GM12878 (cell line): ENCODE results near the gene KHDRBS2. TPM values are rescaled to one million over a fixed set of nuclear protein-coding genes. Genes with fewer than 3 reads are reported as not detected.

Source experiments
- ATAC-seq: fragments of 200-7000 bp; cut with Tn5 transposase; 3 replicates; pipeline ENCODE4 v1.9.1; 2020; ENCODE audit warnings: mild to moderate bottlenecking, moderate library complexity
- BruUV-seq: library from RNA; stranded (reverse); fragments of 400-500 nt; replicated peaks from 2 replicates; lab custom pipeline; 2021; lab: Mats Ljungman, UMichigan
- CTCF ChIA-PET: fragments of 300-600 bp; sonication (Branson Sonifier 250); formaldehyde crosslinking; extraction: SDS; loops from one replicate; lab custom pipeline; 2021; ENCODE audit warnings: inconsistent platforms; lab: Yijun Ruan, JAX
- POLR2A ChIA-PET: fragments of 350-600 bp; formaldehyde crosslinking; extraction: SDS; loops from one replicate; lab custom pipeline; 2021; ENCODE audit warnings: inconsistent platforms; lab: Charles Lee
- RAD21 ChIA-PET: fragments of 300-600 bp; sonication (Branson Sonifier 250); formaldehyde crosslinking; loops from one replicate; lab custom pipeline; 2023; ENCODE audit warnings: antibody characterized with exemption; ENCODE audit not compliant: unreplicated experiment; lab: Charles Lee
- SMC1A ChIA-PET: fragments of 300-600 bp; sonication (Branson Sonifier 250); formaldehyde crosslinking; loops from one replicate; lab custom pipeline; 2023; ENCODE audit not compliant: unreplicated experiment, uncharacterized antibody; lab: Charles Lee
- DNase-seq: peaks from one replicate; pipeline ENCODE4 v3.0.0-alpha.2; 2011; ENCODE audit warnings: low read depth, low spot score
- FAIRE-seq: peaks from 3 replicates; lab custom pipeline; 2011; peaks lifted over from hg19 to GRCh38; lab: Jason Lieb, UNC
- H2AFZ ChIP-seq: 2 replicates; pipeline ENCODE4 v1.6.0; 2011; ENCODE audit warnings: low read depth, low read length, control low read depth; ENCODE audit not compliant: control insufficient read depth
- H3K27ac ChIP-seq: 2 replicates; pipeline ENCODE4 v1.5.1; 2011; ENCODE audit warnings: control low read depth; ENCODE audit not compliant: control insufficient read depth, insufficient read depth
- H3K27me3 ChIP-seq, 2 experiments: replicated peaks in 1 of 2; 2 replicates each; pipeline versions ENCODE4 v1.6.0 to v1.6.1; 2011; ENCODE audit warnings: low read length in 1 of 2; ENCODE audit not compliant: control insufficient read depth in 2 of 2, insufficient read depth in 2 of 2
- H3K36me3 ChIP-seq, 2 experiments: 2 replicates each; pipeline ENCODE4 v1.5.1; 2011; ENCODE audit warnings: low read length in 1 of 2; ENCODE audit not compliant: control insufficient read depth in 2 of 2, insufficient read depth in 2 of 2
- H3K4me1 ChIP-seq: 2 replicates; pipeline ENCODE4 v1.6.1; 2011; ENCODE audit warnings: mild to moderate bottlenecking, low read length, moderate library complexity, mixed read lengths; ENCODE audit not compliant: control insufficient read depth, insufficient read depth
- H3K4me2 ChIP-seq: 2 replicates; pipeline ENCODE4 v1.6.0; 2011; ENCODE audit warnings: control low read depth; ENCODE audit not compliant: control insufficient read depth, insufficient read depth
- H3K4me3 ChIP-seq: fragments of 200-600 bp; sonication (generic); 2 replicates; pipeline ENCODE4 v1.5.1; 2016
- H3K79me2 ChIP-seq: 2 replicates; pipeline ENCODE4 v1.6.0; 2011; ENCODE audit warnings: low read length; ENCODE audit not compliant: control insufficient read depth, insufficient read depth
- H3K9ac ChIP-seq: 2 replicates; pipeline ENCODE4 v1.8.0; 2011; ENCODE audit warnings: low read length, control low read depth, mixed read lengths; ENCODE audit not compliant: control insufficient read depth, insufficient read depth
- H3K9me3 ChIP-seq: replicated peaks from 3 replicates; pipeline ENCODE4 v1.5.1; 2011; ENCODE audit warnings: mild to moderate bottlenecking, low read length; ENCODE audit not compliant: control insufficient read depth, insufficient read depth
- H4K20me1 ChIP-seq: 2 replicates; pipeline ENCODE4 v1.6.0; 2011; ENCODE audit not compliant: control insufficient read depth, insufficient read depth
- HCFC1 ChIP-seq: fragments of 150-350 bp; IDR thresholded peaks from 2 replicates; pipeline ENCODE4 v1.6.1; 2014; ENCODE audit warnings: low read length
- MEF2A ChIP-seq: IDR thresholded peaks from 2 replicates; pipeline ENCODE4 v1.6.1; 2011; ENCODE audit warnings: low read depth, mild to moderate bottlenecking, low read length, moderate library complexity; ENCODE audit not compliant: insufficient read depth
- MEF2B ChIP-seq: fragments of 450-650 bp; IDR thresholded peaks from 2 replicates; pipeline ENCODE4 v1.6.1; 2018; ENCODE audit warnings: mild to moderate bottlenecking, moderate library complexity; ENCODE audit not compliant: partially characterized antibody, poor library complexity, severe bottlenecking
- NFYB ChIP-seq: IDR thresholded peaks from 2 replicates; pipeline ENCODE4 v1.6.1; 2011; ENCODE audit warnings: low read depth, mild to moderate bottlenecking, low read length, improper control_type of control experiment, moderate library complexity; ENCODE audit not compliant: insufficient read depth
- PML ChIP-seq: IDR thresholded peaks from 2 replicates; pipeline ENCODE4 v1.6.1; 2012; ENCODE audit warnings: low read length, inconsistent platforms
- PRDM15 ChIP-seq: fragments of 450-650 bp; formaldehyde crosslinking; IDR thresholded peaks from 2 replicates; pipeline ENCODE4 v1.4.0; 2020; ENCODE audit warnings: mild to moderate bottlenecking, moderate library complexity
- SIN3A ChIP-seq: IDR thresholded peaks from 2 replicates; pipeline ENCODE4 v1.6.1; 2012; ENCODE audit warnings: low read depth, low read length, improper control_type of control experiment
- ZBED1 ChIP-seq: IDR thresholded peaks from 2 replicates; pipeline ENCODE4 v1.6.1; 2016; ENCODE audit warnings: borderline replicate concordance
- ZNF274 ChIP-seq: IDR thresholded peaks from one replicate; pipeline ENCODE4 v1.8.0; 2011; ENCODE audit not compliant: insufficient read length, insufficient read depth
- ZNF622 ChIP-seq: fragments of 450-650 bp; IDR thresholded peaks from 2 replicates; pipeline ENCODE4 v1.6.1; 2017; ENCODE audit warnings: mild to moderate bottlenecking, inconsistent platforms
- WGBS: methylation state at CpG from one replicate; pipeline ENCODE4 v1.1.6; 2016; ENCODE audit warnings: low lambda C conversion rate; ENCODE audit not compliant: insufficient replicate concordance, insufficient coverage; ENCODE audit errors: missing lambda C conversion rate; 5-methylcytosine and 5-hydroxymethylcytosine counted together
- in situ Hi-C: fragments of 300-500 bp; cut with MboI; formaldehyde crosslinking; loops from 9 replicates; pipeline ENCODE4 v1.14.3; 2018; ENCODE audit warnings: mixed read lengths
- intact Hi-C: fragments of 100-400 bp; cut with micrococcal nuclease; formaldehyde crosslinking; loops from one replicate; pipeline ENCODE4 v1.14.2; 2022; ENCODE audit not compliant: unreplicated experiment
- polyA plus RNA-seq, 11 experiments: library from polyadenylated mRNA; depleted of rRNA in 4 of 11; unstranded in 6 of 11; stranded (reverse) in 5 of 11; fragments of >200 nt; fragmentation: Nextera tagmentation in 4 of 11; fragmentation: Illumina TruSeq in 1 of 11; extraction: Ambion mirVana in 4 of 11; extraction: Trizol in 1 of 11; gene quantifications; 1 replicate in 1 of 11; 2 replicates in 10 of 11; pipeline versions ENCODE4 v1.2.1 to v1.2.3, GENCODE V29; 2011 to 2016; ENCODE audit warnings: inconsistent platforms in 2 of 11, missing spikeins in 2 of 11, low read depth in 1 of 11
- total RNA-seq, 4 experiments: library from RNA; depleted of rRNA in 3 of 4; stranded (reverse); fragments of >200 nt in 3 of 4; fragmentation: Illumina TruSeq in 1 of 4; extraction: Trizol in 1 of 4; gene quantifications; 2 replicates each; pipeline versions ENCODE4 v1.2.1 to v1.2.3, GENCODE V29; 2013 to 2021

KHDRBS2 gene
- total and polyA plus RNA-seq, 10 of the 15 experiments (the other 5 are each of a cell fraction or from before 2014, with no cell fraction given), result 0.11 to 0.56 TPM; not detected in 8

DNA sequence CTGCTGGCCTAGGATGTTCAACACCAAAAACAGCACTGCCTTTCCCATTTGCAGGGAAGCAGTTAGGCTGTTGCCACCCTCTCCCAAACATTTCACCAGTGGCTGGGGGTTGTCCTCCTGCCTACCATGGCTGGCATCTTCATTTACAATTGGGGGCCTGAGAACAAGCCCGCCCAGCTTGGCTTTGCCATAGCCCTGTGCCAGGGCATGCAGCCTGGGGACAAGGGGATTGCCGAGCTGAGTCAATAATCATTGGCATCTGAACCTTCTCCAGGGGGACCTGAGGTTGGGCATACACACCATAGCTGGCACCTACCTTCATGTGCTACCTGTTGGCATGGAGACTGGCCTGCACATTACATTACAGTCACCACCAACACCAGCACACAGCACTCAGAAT, 345.1 kb downstream of the KHDRBS2 start:
- no TSS peak for BruUV-seq

More for the DNA sequence above, 345.1 kb downstream of the KHDRBS2 start:
- H3K4me1 ChIP-seq, result no peaks in the 10 kb centered on the region
- H3K4me2 ChIP-seq, result no peak overlapping the region
- no peak overlapping the region for H2AFZ ChIP-seq
- no peaks in the 10 kb centered on the region for H4K20me1 ChIP-seq
- SMC1A ChIA-PET, result no interaction called here
- TF ChIP-seq HCFC1 (no peak), ZBED1 (no peak), MEF2A (no peak), MEF2B (no peak), NFYB (no peak), PML (no peak), ZNF274 (no peak), PRDM15 (no peak), ZNF622 (no peak), SIN3A (no peak)
- no peak overlapping the region for H3K9ac ChIP-seq
- no peaks in the 10 kb centered on the region for H3K79me2 ChIP-seq
- intact Hi-C loops (no loop called here), in situ Hi-C loops (no loop called here)
- no peaks in the 10 kb centered on the region for H3K36me3 ChIP-seq
- RAD21 ChIA-PET, result no interaction called here
- no peak overlapping the region for H3K27ac ChIP-seq
- WGBS, result 3% methylated on average over 2 of the region's 2 CpGs
- no peak overlapping the region for H3K4me3 ChIP-seq
- H3K9me3 ChIP-seq, result no peaks in the 10 kb centered on the region
- CTCF ChIA-PET, result no interaction called here
- FAIRE-seq (no peak), ATAC-seq (no peak), DNase-seq (no peak)
- no peaks in the 10 kb centered on the region for H3K27me3 ChIP-seq
- POLR2A ChIA-PET, result no interaction called here
